Psoas muscle (tissue), 8 donors: ENCODE measurements around the gene ACTN1. TPM values are rescaled to one million over a fixed set of nuclear protein-coding genes. Genes with fewer than 3 reads are reported as not detected.

ENCODE experiments used
- ATAC-seq, 4 donors: fragments of 200-7000 bp; cut with Tn5 transposase; one replicate each; pipeline ENCODE4 v1.9.1; 2020; ENCODE audit warnings: moderate library complexity in 3 of 4, mild to moderate bottlenecking in 2 of 4
- DNase-seq, 2 donors: peaks; one replicate each; pipeline ENCODE4 v3.0.0-alpha.2; 2020
- H3K27ac ChIP-seq: fragments of 200-600 bp; one replicate; pipeline ENCODE4 v1.8.0; 2022
- H3K27me3 ChIP-seq, 3 donors: fragments of 200-600 bp in 1 of 3; one replicate each; pipeline versions ENCODE4 v1.6.1 to v1.8.0; 2013 to 2022; ENCODE audit warnings: low read length in 2 of 3, mild to moderate bottlenecking in 2 of 3, moderate library complexity in 1 of 3; ENCODE audit not compliant: insufficient read depth in 3 of 3
- H3K36me3 ChIP-seq, 2 donors: fragments of 200-600 bp in 1 of 2; one replicate each; pipeline versions ENCODE4 v1.6.1 to v1.8.0; 2013 to 2022; ENCODE audit warnings: low read depth in 1 of 2, mild to moderate bottlenecking in 1 of 2, moderate library complexity in 1 of 2; ENCODE audit not compliant: insufficient read depth in 1 of 2
- H3K4me1 ChIP-seq: fragments of 200-600 bp; one replicate; pipeline ENCODE4 v1.8.0; 2022
- H3K4me3 ChIP-seq: fragments of 200-600 bp; one replicate; pipeline ENCODE4 v1.8.0; 2022; ENCODE audit warnings: mild to moderate bottlenecking
- H3K9me3 ChIP-seq: fragments of 200-600 bp; one replicate; pipeline ENCODE4 v1.8.0; 2022
- CTCF ChIP-seq: fragments of 200-600 bp; IDR thresholded peaks from one replicate; pipeline ENCODE4 v1.8.0; 2022; ENCODE audit warnings: antibody characterized with exemption
- WGBS, 3 donors: extraction: QIAGEN DNeasy Blood & Tissue Kit; methylation state at CpG; one replicate each; pipeline versions ENCODE4 v1.1.6 to v1.1.7; 2013; 5-methylcytosine and 5-hydroxymethylcytosine counted together
- intact Hi-C, 2 donors: fragments of 100-400 bp; cut with DNase I; formaldehyde crosslinking; loops; one replicate each; pipeline versions ENCODE4 v1.11.0 to v1.14.2; 2022
- polyA plus RNA-seq, 3 donors: library from polyadenylated mRNA; stranded (reverse); fragments of 200-250 nt; gene quantifications; one replicate each; pipeline ENCODE4 v1.2.3, GENCODE V29; 2013
- total RNA-seq, 4 donors: library from RNA; stranded (reverse); fragmentation: NEBNext Ultra II Directional in 2 of 4; extraction: Animal tissue kit (Norgen Biotek cat#: 25700) in 2 of 4; gene quantifications; one replicate each; pipeline versions ENCODE4 v1.2.1 to v1.2.4, GENCODE V29; 2021 to 2023
- donor health status: healthy with polysubstance abuse.
- donor health status: DM: no; HTN: no; CAD: no; lungs with moderate emphysema.
- donor health status: Bipolar disorder and iron deficiency.
- donor health status: healthy.
- donor health status: DM: yes; HTN: yes; CAD: no.
- donor health status: DM: no; HTN: no; CAD: no.
- donor health status: DM: no; HTN: no; CAD: no.
- donor health status: DM: yes; HTN: yes; CAD: no.

Gene ACTN1
- total and polyA plus RNA-seq, 7 donors: 5.8 to 23.7 (median 10.9) TPM

- DNase-seq (no peak), ATAC-seq (no peak)
- intact Hi-C loops: no loop called here
- H3K9me3 ChIP-seq: no peaks in the 10 kb centered on the region
- peaks cover 8% of the 10 kb centered on the region for H3K4me1 ChIP-seq
- no peaks in the 10 kb centered on the region for H3K27me3 ChIP-seq
- 87 to 92% (median 89%) methylated on average over 5 of the region's 5 CpGs for WGBS, 3 donors
- no peak overlapping the region for H3K27ac ChIP-seq
- no peak overlapping the region for H3K4me3 ChIP-seq
- TF ChIP-seq CTCF: no peak
- no peaks in the 10 kb centered on the region for H3K36me3 ChIP-seq
Measured at GRCh38 chr14:68931474-68932051, 47.5 kb downstream of the ACTN1 start.

- no peak overlapping the region for H3K4me3 ChIP-seq
- H3K4me1 ChIP-seq: peaks cover 7% of the 10 kb centered on the region
- intact Hi-C loops: no loop called here
- ATAC-seq (no peak), DNase-seq (peak in 1 of 2 donors; percentile 8)
- H3K27ac ChIP-seq: no peak overlapping the region
- H3K27me3 ChIP-seq: no peaks in the 10 kb centered on the region
- WGBS, 3 donors: 58 to 85% (median 60%) methylated on average over 3 of the region's 3 CpGs
- no peaks in the 10 kb centered on the region for H3K36me3 ChIP-seq
- no peaks in the 10 kb centered on the region for H3K9me3 ChIP-seq
- no peak for TF ChIP-seq CTCF
Measured at GRCh38 chr14:68931063-68931462, 48.0 kb downstream of the ACTN1 start.

GRCh38 chr14:68929623-68930307 lies 49.3 kb downstream of the ACTN1 start:
- TF ChIP-seq CTCF: no peak
- H3K4me1 ChIP-seq: peaks cover 7% of the 10 kb centered on the region
- H3K27ac ChIP-seq: no peak overlapping the region
- H3K9me3 ChIP-seq: no peaks in the 10 kb centered on the region
- ATAC-seq (no peak), DNase-seq (peak in 1 of 2 donors; percentile 9)
- 82 to 85% (median 83%) methylated on average over 12 of the region's 12 CpGs for WGBS, 3 donors
- H3K27me3 ChIP-seq: no peaks in the 10 kb centered on the region
- intact Hi-C loops: no loop called here
- no peak overlapping the region for H3K4me3 ChIP-seq
- H3K36me3 ChIP-seq: no peaks in the 10 kb centered on the region

GRCh38 chr14:68928770-68929550 lies 50.1 kb downstream of the ACTN1 start:
- H3K27me3 ChIP-seq: no peaks in the 10 kb centered on the region
- no peaks in the 10 kb centered on the region for H3K36me3 ChIP-seq
- H3K4me3 ChIP-seq: no peak overlapping the region
- TF ChIP-seq CTCF: no peak
- DNase-seq (no peak), ATAC-seq (no peak)
- WGBS, 3 donors: 84 to 88% (median 85%) methylated on average over 21 to 22 of the region's 22 CpGs
- H3K4me1 ChIP-seq: peaks cover 7% of the 10 kb centered on the region
- H3K27ac ChIP-seq: no peak overlapping the region
- H3K9me3 ChIP-seq: no peaks in the 10 kb centered on the region
- intact Hi-C loops: no loop called here
